Testis (tissue), 5 donors: Measurements from ENCODE around the gene VGLL1. TPM values are rescaled to one million over a fixed set of nuclear protein-coding genes. Genes with fewer than 3 reads are reported as not detected.

Experiments
- DNase-seq: peaks from one replicate; pipeline ENCODE4 v3.0.0-alpha.2; 2019
- H3K27ac ChIP-seq, 2 donors: fragments of 200-600 bp; sonication (generic); one replicate each; pipeline ENCODE4 v1.5.1; 2019
- H3K27me3 ChIP-seq: fragments of 200-600 bp; sonication (generic); one replicate; pipeline ENCODE4 v1.5.1; 2019
- H3K36me3 ChIP-seq: fragments of 200-600 bp; sonication (generic); one replicate; pipeline ENCODE4 v1.5.1; 2017; ENCODE audit warnings: low read depth; ENCODE audit errors: missing control alignments
- H3K4me1 ChIP-seq: fragments of 200-600 bp; sonication (generic); one replicate; pipeline ENCODE4 v1.5.1; 2019
- H3K4me3 ChIP-seq, 2 donors: fragments of 200-600 bp; sonication (generic); one replicate each; pipeline ENCODE4 v1.5.1; 2017 to 2019
- H3K9me3 ChIP-seq: fragments of 200-600 bp; sonication (generic); one replicate; pipeline ENCODE4 v1.5.1; 2017
- CTCF ChIP-seq, 3 experiments: fragments of 450-650 bp in 2 of 3; fragments of 200-600 bp in 1 of 3; sonication (generic) in 1 of 3; IDR thresholded peaks; one replicate each; pipeline ENCODE4 v1.5.1; 2016 to 2019; ENCODE audit warnings: antibody characterized with exemption in 3 of 3, mild to moderate bottlenecking in 2 of 3, moderate library complexity in 1 of 3
- POLR2A ChIP-seq: fragments of 450-650 bp; IDR thresholded peaks from one replicate; pipeline ENCODE4 v1.6.1; 2017; ENCODE audit warnings: antibody characterized with exemption, mild to moderate bottlenecking, moderate library complexity
- WGBS, 2 donors: methylation state at CpG; one replicate each; pipeline ENCODE4 v1.1.5; 2018; 5-methylcytosine and 5-hydroxymethylcytosine counted together
- intact Hi-C: fragments of 100-400 bp; cut with DNase I; formaldehyde crosslinking; loops from one replicate; pipeline ENCODE4 v1.15.1; 2023; ENCODE audit warnings: low total_unique reads
- long read RNA-seq, 2 donors: transcript quantifications; one replicate each; lab custom pipeline, GENCODE V29; 2026
- polyA plus RNA-seq: library from polyadenylated mRNA; stranded (reverse); fragments of 350-450 nt; fragmentation: Illumina TruSeq; extraction: RNeasy Lipid Tissue Mini Kit (QIAGEN cat#74804); gene quantifications from one replicate; pipeline ENCODE4 v1.2.3, GENCODE V29; 2014; ENCODE audit warnings: low read depth, low replicate concordance; ENCODE audit not compliant: insufficient read depth
- total RNA-seq, 2 donors: library from RNA; depleted of rRNA; stranded (reverse); fragments of >200 nt; gene quantifications; one replicate each; pipeline ENCODE4 v1.2.3, GENCODE V29; 2016

VGLL1 gene
- total RNA-seq (not detected), polyA plus RNA-seq (0.70 TPM)
- long read RNA-seq, donor 1: 0 reads
- long read RNA-seq, donor 2: 0 reads

GRCh38 chrX:136531951-136532350, at the start of gene VGLL1:
Gene VGLL1, plus strand, starts transcription at chrX:136532215. Its CDS starts 3,806 bp downstream, at chrX:136536021.
- Histone ChIP-seq H3K9me3 (no peaks in the 10 kb centered on the region), H3K4me3 (no peak within 1 kb of the TSS), H3K4me1 (no peaks in the 10 kb centered on the region), H3K27me3 (no peaks in the 10 kb centered on the region), H3K36me3 (no peaks in the 10 kb centered on the region), H3K27ac (no peak within 1 kb of the TSS)
- DNase-seq: no peak
- TF ChIP-seq CTCF (IDR thresholded peaks at IDR 0.05): no peak
- TF ChIP-seq POLR2A: no peak
- 91 to 92% methylated on average over 3 of the region's 3 CpGs for WGBS, 2 donors
- intact Hi-C loops: no loop called here

DNA sequence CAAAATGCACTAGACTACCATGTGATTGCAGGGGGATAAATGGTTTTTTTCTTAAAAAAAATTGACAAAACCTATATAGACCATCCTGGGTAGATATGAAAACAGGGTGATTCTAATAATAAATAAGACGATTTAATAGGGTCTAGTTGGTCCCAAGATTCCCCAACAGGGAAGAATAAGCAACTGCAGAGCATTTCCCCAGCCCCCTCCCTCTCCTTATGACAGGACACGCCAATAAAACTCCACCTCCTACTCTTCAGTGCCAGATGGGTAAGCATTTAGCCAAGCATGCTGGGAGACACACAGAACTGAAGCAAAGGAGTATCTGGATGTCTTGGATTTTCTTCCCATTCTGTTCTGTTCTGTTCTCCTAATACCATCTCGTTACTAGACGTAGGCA, 44.4 kb upstream of the VGLL1 start, which contains the start of gene BRS3:
TSS of gene BRS3 (plus strand) at position 301 of the 400 bp plus-strand sequence. CDS start 168 bp downstream, outside the sequence.
- Histone ChIP-seq H3K36me3 (no peaks in the 10 kb centered on the region), H3K9me3 (no peaks in the 10 kb centered on the region), H3K27me3 (no peaks in the 10 kb centered on the region), H3K27ac (no peak within 1 kb of the TSS), H3K4me3 (no peak within 1 kb of the TSS), H3K4me1 (no peaks in the 10 kb centered on the region)
- intact Hi-C loops: no loop called here
- no peak for DNase-seq
- WGBS, 2 donors: 75 to 76% methylated on average over 4 of the region's 4 CpGs
- TF ChIP-seq CTCF (IDR thresholded peaks at IDR 0.05): no peak
- no peak for TF ChIP-seq POLR2A

GRCh38 chrX:136488706-136489105, 43.3 kb upstream of the VGLL1 start:
- Histone ChIP-seq H3K9me3 (no peaks in the 10 kb centered on the region), H3K27ac (no peak overlapping the region), H3K36me3 (no peaks in the 10 kb centered on the region), H3K27me3 (no peaks in the 10 kb centered on the region), H3K4me3 (no peak overlapping the region), H3K4me1 (no peaks in the 10 kb centered on the region)
- TF ChIP-seq POLR2A: no peak
- TF ChIP-seq CTCF (IDR thresholded peaks at IDR 0.05): no peak
- no peak for DNase-seq
- intact Hi-C loops: no loop called here
- WGBS, 2 donors: 43 to 48% methylated on average over 5 of the region's 5 CpGs

DNA sequence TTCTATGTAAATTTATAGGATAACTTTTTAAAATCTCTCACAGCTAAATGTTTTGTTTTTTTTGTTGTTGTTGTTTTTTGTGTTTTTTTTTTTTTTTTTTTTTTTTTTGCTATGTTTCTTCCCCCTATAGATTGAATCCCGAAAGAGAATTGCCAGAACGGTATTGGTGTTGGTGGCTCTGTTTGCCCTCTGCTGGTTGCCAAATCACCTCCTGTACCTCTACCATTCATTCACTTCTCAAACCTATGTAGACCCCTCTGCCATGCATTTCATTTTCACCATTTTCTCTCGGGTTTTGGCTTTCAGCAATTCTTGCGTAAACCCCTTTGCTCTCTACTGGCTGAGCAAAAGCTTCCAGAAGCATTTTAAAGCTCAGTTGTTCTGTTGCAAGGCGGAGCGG, 40.2 kb upstream of the VGLL1 start:
- WGBS, 2 donors: 76 to 92% methylated on average over 6 of the region's 6 CpGs
- intact Hi-C loops: no loop called here

More for the DNA sequence above, 40.2 kb upstream of the VGLL1 start:
- DNase-seq: no peak
- Histone ChIP-seq H3K27ac (no peak overlapping the region), H3K27me3 (no peaks in the 10 kb centered on the region), H3K4me3 (no peak overlapping the region), H3K36me3 (no peaks in the 10 kb centered on the region), H3K9me3 (no peaks in the 10 kb centered on the region), H3K4me1 (no peaks in the 10 kb centered on the region)
- no peak for TF ChIP-seq CTCF (IDR thresholded peaks at IDR 0.05)
- no peak for TF ChIP-seq POLR2A
